ENCODE measurements around the gene SLC1A2. TPM values are rescaled to one million over a fixed set of nuclear protein-coding genes. Genes with fewer than 3 reads are reported as not detected.

SLC1A2 gene
- total RNA-seq, 1 donor from 2014 or later, result 54.3 TPM

DNA sequence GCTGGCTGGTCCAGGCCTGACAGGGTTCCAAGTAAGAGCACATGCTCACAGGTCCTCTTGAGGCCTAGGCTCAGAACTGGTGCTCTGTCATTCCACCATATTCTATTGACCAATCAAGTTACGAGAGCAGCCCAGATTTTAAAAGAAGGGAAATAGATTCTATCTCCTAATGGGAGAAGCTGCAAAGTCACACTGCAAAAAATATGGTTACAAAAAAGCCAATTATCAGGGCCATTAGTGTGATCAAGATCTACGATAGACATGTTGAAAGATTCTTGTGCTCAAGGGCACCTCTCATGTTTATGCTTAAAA is 184.2 kb downstream of the SLC1A2 start:
- peaks cover 11% of the 10 kb centered on the region for H3K36me3 Mint-ChIP-seq (ENCODE audit: unreplicated experiment)

DNA sequence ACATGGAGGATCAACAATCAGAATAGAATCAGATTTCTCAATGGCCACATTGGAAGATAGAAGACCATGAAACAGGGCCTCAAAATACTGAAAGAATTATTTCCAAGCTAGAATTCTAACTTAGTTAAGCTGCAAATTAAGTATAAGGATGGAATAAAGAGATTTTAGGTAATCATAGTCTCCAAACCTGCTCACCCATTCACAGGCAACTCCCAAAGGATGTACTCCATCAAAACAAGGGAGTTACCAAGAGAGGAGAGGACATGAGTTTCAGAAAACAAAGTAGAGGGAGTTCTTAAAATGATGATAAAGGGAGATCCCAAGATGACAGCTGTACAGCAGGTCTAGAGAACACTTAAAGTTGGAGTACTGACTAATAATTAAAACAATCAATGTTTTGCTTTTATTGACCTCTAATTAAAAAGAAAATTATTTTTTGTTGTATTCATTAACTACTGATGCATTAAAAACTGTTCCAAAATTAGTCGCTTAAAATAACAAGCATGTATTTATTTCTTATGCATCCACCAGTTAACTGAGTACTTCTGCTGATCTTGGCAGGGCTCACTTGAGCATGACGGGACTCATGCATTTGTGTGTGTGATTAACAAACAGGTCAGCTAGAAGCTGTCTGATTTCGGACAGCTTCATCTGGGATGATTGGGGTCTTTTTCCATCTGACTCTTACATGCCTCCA is 184.8 kb downstream of the SLC1A2 start:
- no peaks in the 10 kb centered on the region for H3K9me3 Mint-ChIP-seq (ENCODE audit: unreplicated experiment)
- no peak overlapping the region for H3K4me3 Mint-ChIP-seq (ENCODE audit: unreplicated experiment)
- H3K27me3 Mint-ChIP-seq (ENCODE audit: unreplicated experiment), result no peaks in the 10 kb centered on the region
- H3K4me1 Mint-ChIP-seq (ENCODE audit: low read depth, unreplicated experiment), result no peaks in the 10 kb centered on the region
- no peak for DNase-seq
- no peak overlapping the region for H3K27ac Mint-ChIP-seq (ENCODE audit: unreplicated experiment)
- TF ChIP-seq, protein P1, sequence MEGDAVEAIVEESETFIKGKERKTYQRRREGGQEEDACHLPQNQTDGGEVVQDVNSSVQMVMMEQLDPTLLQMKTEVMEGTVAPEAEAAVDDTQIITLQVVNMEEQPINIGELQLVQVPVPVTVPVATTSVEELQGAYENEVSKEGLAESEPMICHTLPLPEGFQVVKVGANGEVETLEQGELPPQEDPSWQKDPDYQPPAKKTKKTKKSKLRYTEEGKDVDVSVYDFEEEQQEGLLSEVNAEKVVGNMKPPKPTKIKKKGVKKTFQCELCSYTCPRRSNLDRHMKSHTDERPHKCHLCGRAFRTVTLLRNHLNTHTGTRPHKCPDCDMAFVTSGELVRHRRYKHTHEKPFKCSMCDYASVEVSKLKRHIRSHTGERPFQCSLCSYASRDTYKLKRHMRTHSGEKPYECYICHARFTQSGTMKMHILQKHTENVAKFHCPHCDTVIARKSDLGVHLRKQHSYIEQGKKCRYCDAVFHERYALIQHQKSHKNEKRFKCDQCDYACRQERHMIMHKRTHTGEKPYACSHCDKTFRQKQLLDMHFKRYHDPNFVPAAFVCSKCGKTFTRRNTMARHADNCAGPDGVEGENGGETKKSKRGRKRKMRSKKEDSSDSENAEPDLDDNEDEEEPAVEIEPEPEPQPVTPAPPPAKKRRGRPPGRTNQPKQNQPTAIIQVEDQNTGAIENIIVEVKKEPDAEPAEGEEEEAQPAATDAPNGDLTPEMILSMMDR (IDR thresholded peaks at IDR 0.05; ENCODE audit: partially characterized antibody, unreplicated experiment), result no peak
- H3K36me3 Mint-ChIP-seq (ENCODE audit: unreplicated experiment), result peaks cover 11% of the 10 kb centered on the region

More for the DNA sequence above, 184.2 kb downstream of the SLC1A2 start:
- Mint-ChIP-seq H3K27me3 (ENCODE audit: unreplicated experiment) (no peaks in the 10 kb centered on the region), H3K4me3 (ENCODE audit: unreplicated experiment) (no peak overlapping the region), H3K9me3 (ENCODE audit: unreplicated experiment) (no peaks in the 10 kb centered on the region), H3K4me1 (ENCODE audit: low read depth, unreplicated experiment) (no peaks in the 10 kb centered on the region), H3K27ac (ENCODE audit: unreplicated experiment) (no peak overlapping the region)
- TF ChIP-seq, protein P1 (IDR thresholded peaks at IDR 0.05; ENCODE audit: partially characterized antibody, unreplicated experiment), result no peak
- DNase-seq, result no peak

DNA sequence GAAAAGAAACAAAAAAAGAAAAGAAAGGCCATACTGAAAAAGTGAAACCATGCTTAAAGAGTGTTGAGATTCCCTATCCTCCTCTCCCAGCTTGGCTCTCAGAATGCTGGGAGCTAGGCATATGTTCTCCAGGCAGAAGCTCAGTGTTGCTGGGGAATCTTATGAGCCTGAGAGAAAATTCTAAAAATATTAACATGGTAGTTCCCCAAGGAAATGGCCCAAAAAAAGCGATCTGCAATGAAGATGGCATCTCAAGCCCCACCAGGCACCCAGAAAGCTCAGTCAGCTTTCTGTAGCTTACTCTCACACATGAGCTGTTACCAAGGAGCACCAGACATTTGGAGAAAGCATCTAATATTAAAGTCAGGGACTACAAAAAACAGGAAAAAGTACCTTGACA is 185.8 kb downstream of the SLC1A2 start:
- Mint-ChIP-seq H3K4me1 (ENCODE audit: low read depth, unreplicated experiment) (no peaks in the 10 kb centered on the region), H3K4me3 (ENCODE audit: unreplicated experiment) (no peak overlapping the region), H3K9me3 (ENCODE audit: unreplicated experiment) (no peaks in the 10 kb centered on the region), H3K27me3 (ENCODE audit: unreplicated experiment) (no peaks in the 10 kb centered on the region), H3K27ac (ENCODE audit: unreplicated experiment) (no peak overlapping the region), H3K36me3 (ENCODE audit: unreplicated experiment) (peaks cover 11% of the 10 kb centered on the region)
- no peak for DNase-seq
- TF ChIP-seq, protein P1 (IDR thresholded peaks at IDR 0.05; ENCODE audit: partially characterized antibody, unreplicated experiment), result no peak

DNA sequence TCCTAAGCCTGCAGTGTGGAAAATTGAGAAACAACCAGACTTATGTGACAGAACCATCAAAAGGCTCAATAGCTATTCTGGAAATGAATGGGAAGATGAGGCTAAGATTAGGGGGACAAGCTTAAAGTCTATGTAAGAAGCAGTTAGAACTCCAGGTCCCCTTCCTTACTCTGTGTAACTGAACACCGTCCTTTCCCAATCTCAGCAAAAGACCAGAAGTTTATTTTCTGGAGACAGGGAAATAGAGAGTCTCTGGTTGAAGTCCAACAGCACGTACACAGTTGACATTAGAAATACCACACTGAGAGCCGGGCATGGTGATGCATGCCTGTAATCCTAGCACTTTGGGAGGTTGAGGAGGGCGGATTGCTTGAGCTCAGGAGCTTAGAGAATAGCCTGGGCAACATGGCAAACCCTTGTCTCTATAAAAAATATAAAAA is 186.4 kb downstream of the SLC1A2 start:
- H3K27me3 Mint-ChIP-seq (ENCODE audit: unreplicated experiment), result no peaks in the 10 kb centered on the region
- DNase-seq, result no peak
- no peaks in the 10 kb centered on the region for H3K9me3 Mint-ChIP-seq (ENCODE audit: unreplicated experiment)
- TF ChIP-seq, protein P1 (IDR thresholded peaks at IDR 0.05; ENCODE audit: partially characterized antibody, unreplicated experiment), result no peak
- peaks cover 11% of the 10 kb centered on the region for H3K36me3 Mint-ChIP-seq (ENCODE audit: unreplicated experiment)
- H3K27ac Mint-ChIP-seq (ENCODE audit: unreplicated experiment), result no peak overlapping the region
- H3K4me1 Mint-ChIP-seq (ENCODE audit: low read depth, unreplicated experiment), result no peaks in the 10 kb centered on the region
- no peak overlapping the region for H3K4me3 Mint-ChIP-seq (ENCODE audit: unreplicated experiment)

- TF ChIP-seq, protein P1 (IDR thresholded peaks at IDR 0.05; ENCODE audit: partially characterized antibody, unreplicated experiment), result no peak
- no peak overlapping the region for H3K4me3 Mint-ChIP-seq (ENCODE audit: unreplicated experiment)
- H3K27me3 Mint-ChIP-seq (ENCODE audit: unreplicated experiment), result no peaks in the 10 kb centered on the region
- no peak for DNase-seq
- peaks cover 11% of the 10 kb centered on the region for H3K36me3 Mint-ChIP-seq (ENCODE audit: unreplicated experiment)
- H3K9me3 Mint-ChIP-seq (ENCODE audit: unreplicated experiment), result no peaks in the 10 kb centered on the region
- H3K27ac Mint-ChIP-seq (ENCODE audit: unreplicated experiment), result no peak overlapping the region
- H3K4me1 Mint-ChIP-seq (ENCODE audit: low read depth, unreplicated experiment), result no peaks in the 10 kb centered on the region
Observed at GRCh38 chr11:35231076-35231860, 188.1 kb downstream of the SLC1A2 start.
